Astrocyte (in vitro differentiated cells and primary cell): Measurements from ENCODE around the gene TIMM22. TPM values are rescaled to one million over a fixed set of nuclear protein-coding genes. Genes with fewer than 3 reads are reported as not detected.
A peak's percentile ranks its signal among the peaks of the same experiment; 100 is the strongest.

Experiments used
- DNase-seq: peaks from one replicate; pipeline ENCODE4 v3.0.0-alpha.2; 2010; ENCODE audit warnings: low read depth
- FAIRE-seq: peaks from 2 replicates; lab custom pipeline; 2011; peaks lifted over from hg19 to GRCh38; lab: Jason Lieb, UNC
- H2AFZ ChIP-seq: 2 replicates; pipeline ENCODE4 v1.6.0; 2012; ENCODE audit warnings: low read depth, low read length, inconsistent platforms
- H3K27ac ChIP-seq: 2 replicates; pipeline ENCODE4 v1.5.1; 2011; ENCODE audit warnings: low read depth, low read length, inconsistent platforms
- H3K27me3 ChIP-seq: 2 replicates; pipeline ENCODE4 v1.6.0; 2011; ENCODE audit warnings: low read length, inconsistent platforms; ENCODE audit not compliant: insufficient read depth
- H3K36me3 ChIP-seq: 2 replicates; pipeline ENCODE4 v1.5.1; 2011; ENCODE audit warnings: low read length, inconsistent platforms; ENCODE audit not compliant: insufficient read depth
- H3K4me1 ChIP-seq: 2 replicates; pipeline ENCODE4 v1.5.1; 2011; ENCODE audit warnings: low read length, inconsistent platforms; ENCODE audit not compliant: insufficient read depth
- H3K4me2 ChIP-seq: 2 replicates; pipeline ENCODE4 v1.6.0; 2012; ENCODE audit warnings: low read length, inconsistent platforms
- H3K4me3 ChIP-seq: 2 replicates; pipeline ENCODE4 v1.5.1; 2011; ENCODE audit warnings: low read depth, mild to moderate bottlenecking, low read length, inconsistent platforms; ENCODE audit not compliant: insufficient read depth
- H3K79me2 ChIP-seq: 2 replicates; pipeline ENCODE4 v1.6.0; 2012; ENCODE audit warnings: mild to moderate bottlenecking, low read length, inconsistent platforms; ENCODE audit not compliant: insufficient read depth
- H3K9ac ChIP-seq: 2 replicates; pipeline ENCODE4 v1.6.0; 2012; ENCODE audit warnings: mild to moderate bottlenecking, low read length, inconsistent platforms
- H3K9me3 ChIP-seq: 2 replicates; pipeline ENCODE4 v1.5.1; 2012; ENCODE audit warnings: low read depth, mild to moderate bottlenecking, low read length, inconsistent platforms; ENCODE audit not compliant: insufficient read depth
- H4K20me1 ChIP-seq: 2 replicates; pipeline ENCODE4 v1.6.0; 2012; ENCODE audit warnings: low read length, inconsistent platforms; ENCODE audit not compliant: insufficient read depth
- H3K27ac Mint-ChIP-seq: one replicate; pipeline ENCODE4 v1.8.0; 2021; ENCODE audit warnings: mild to moderate bottlenecking, mixed read lengths; ENCODE audit not compliant: unreplicated experiment
- H3K27me3 Mint-ChIP-seq: one replicate; pipeline ENCODE4 v1.8.0; 2021; ENCODE audit warnings: low read depth, mixed read lengths; ENCODE audit not compliant: unreplicated experiment
- H3K36me3 Mint-ChIP-seq: one replicate; pipeline ENCODE4 v1.8.0; 2021; ENCODE audit warnings: low read depth, mixed read lengths; ENCODE audit not compliant: unreplicated experiment
- H3K4me1 Mint-ChIP-seq: one replicate; pipeline ENCODE4 v1.8.0; 2021; ENCODE audit warnings: low read depth, mixed read lengths; ENCODE audit not compliant: unreplicated experiment
- H3K4me3 Mint-ChIP-seq: one replicate; pipeline ENCODE4 v1.8.0; 2021; ENCODE audit warnings: mild to moderate bottlenecking, moderate library complexity, mixed read lengths; ENCODE audit not compliant: unreplicated experiment
- H3K9me3 Mint-ChIP-seq: one replicate; pipeline ENCODE4 v1.8.0; 2021; ENCODE audit warnings: mild to moderate bottlenecking, mixed read lengths; ENCODE audit not compliant: unreplicated experiment
- CTCF ChIP-seq: IDR thresholded peaks from 2 replicates; pipeline ENCODE4 v1.5.1; 2011; ENCODE audit warnings: low read depth, mild to moderate bottlenecking, inconsistent platforms, low read length, moderate library complexity; ENCODE audit not compliant: insufficient read depth
- EZH2 ChIP-seq: IDR thresholded peaks from 2 replicates; pipeline ENCODE4 v1.6.1; 2012; ENCODE audit warnings: mild to moderate bottlenecking, low read length, inconsistent platforms; ENCODE audit not compliant: insufficient read depth
- total RNA-seq: library from RNA; stranded (reverse); gene quantifications from 2 replicates; pipeline ENCODE4 v1.2.1, GENCODE V29; 2021

Gene TIMM22
- total RNA-seq, 1 donor from 2014 or later: 20.0 TPM

DNA sequence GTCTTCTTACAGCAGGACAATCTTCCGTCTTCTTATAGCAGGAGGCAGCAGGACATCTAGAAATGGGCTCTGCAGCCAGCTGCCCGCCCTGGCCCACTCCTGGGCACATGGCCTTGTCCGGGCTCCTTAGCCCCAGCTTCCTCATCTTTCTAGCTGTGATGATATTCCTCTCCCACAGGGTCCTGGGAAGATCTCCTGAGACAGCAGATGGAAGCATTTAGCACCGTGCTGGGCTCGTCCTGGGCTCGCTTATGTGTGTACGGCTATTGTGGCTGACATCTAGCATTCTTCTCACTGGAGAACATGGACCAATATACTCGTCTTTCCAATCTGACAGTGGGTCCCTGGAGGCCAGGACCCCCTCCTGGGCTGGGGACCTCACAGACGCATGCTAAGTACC, 48.5 kb downstream of the TIMM22 start:
- Histone ChIP-seq H2AFZ (no peak overlapping the region), H3K4me1 (peaks cover 9% of the 10 kb centered on the region), H3K27me3 (no peaks in the 10 kb centered on the region), H3K9me3 (peaks cover 4% of the 10 kb centered on the region), H3K4me3 (no peak overlapping the region), H3K27ac (no peak overlapping the region), H4K20me1 (peaks cover 42% of the 10 kb centered on the region), H3K9ac (no peak overlapping the region), H3K36me3 (peaks cover 5% of the 10 kb centered on the region), H3K4me2 (no peak overlapping the region), H3K79me2 (peaks cover 10% of the 10 kb centered on the region)
- no peak overlapping the region for H3K4me3 Mint-ChIP-seq
- peaks cover 22% of the 10 kb centered on the region for H3K36me3 Mint-ChIP-seq
- TF ChIP-seq EZH2: no peak
- TF ChIP-seq CTCF: no peak
- peaks cover 3% of the 10 kb centered on the region for H3K9me3 Mint-ChIP-seq
- peaks cover 2% of the 10 kb centered on the region for H3K4me1 Mint-ChIP-seq
- DNase-seq (no peak), FAIRE-seq (no peak)
- H3K27ac Mint-ChIP-seq: no peak overlapping the region
- H3K27me3 Mint-ChIP-seq: no peaks in the 10 kb centered on the region

DNA sequence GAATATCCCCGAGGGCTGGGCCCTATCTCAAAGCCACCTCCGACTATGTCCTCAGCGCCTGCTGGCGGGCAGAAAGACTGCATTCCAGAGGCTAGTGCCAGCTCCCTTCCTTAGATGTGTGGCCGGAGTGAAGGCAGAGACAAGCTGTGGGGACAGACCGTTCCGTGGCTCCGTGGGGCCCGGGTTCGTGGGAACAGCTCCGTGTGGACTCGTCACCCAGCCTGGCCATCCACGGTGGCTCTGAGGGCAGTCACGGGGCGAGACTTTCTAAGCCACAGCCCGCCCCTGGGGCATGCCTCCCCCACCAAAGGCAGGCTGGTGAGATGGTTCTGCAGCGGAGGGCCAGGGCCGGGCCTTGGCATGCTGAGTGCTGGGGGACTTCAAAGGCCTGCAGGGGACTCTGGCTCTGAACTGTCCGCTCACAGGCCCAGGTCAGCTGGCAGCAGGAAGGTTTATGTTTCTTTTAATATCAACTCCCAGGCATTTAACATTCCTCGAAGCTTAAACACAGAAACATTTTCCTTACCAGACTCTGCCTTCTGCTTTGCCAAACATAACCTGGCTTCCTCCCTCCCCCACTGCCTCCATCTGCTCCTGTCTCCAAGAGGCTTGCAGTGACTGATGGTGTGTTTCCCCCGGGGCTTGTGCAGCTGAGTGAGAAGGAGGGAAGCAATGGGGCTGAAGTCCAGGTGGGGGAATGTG, 50.4 kb downstream of the TIMM22 start:
- H3K4me3 ChIP-seq: no peak overlapping the region
- H3K4me2 ChIP-seq: no peak overlapping the region
- H2AFZ ChIP-seq: no peak overlapping the region
- no peak overlapping the region for H3K27ac ChIP-seq
- no peaks in the 10 kb centered on the region for H3K27me3 Mint-ChIP-seq
- no peak for FAIRE-seq
- peaks cover 36% of the 10 kb centered on the region for H4K20me1 ChIP-seq
- H3K9me3 ChIP-seq: peaks cover 2% of the 10 kb centered on the region
- peaks cover 3% of the 10 kb centered on the region for H3K9me3 Mint-ChIP-seq
- H3K79me2 ChIP-seq: peaks cover 7% of the 10 kb centered on the region
- no peak for TF ChIP-seq EZH2
- no peak for TF ChIP-seq CTCF
- peaks cover 2% of the 10 kb centered on the region for H3K4me1 Mint-ChIP-seq
- H3K4me1 ChIP-seq: peaks cover 9% of the 10 kb centered on the region
- no peaks in the 10 kb centered on the region for H3K27me3 ChIP-seq
- H3K27ac Mint-ChIP-seq: no peak overlapping the region
- H3K4me3 Mint-ChIP-seq: no peak overlapping the region
- H3K36me3 ChIP-seq: peaks cover 2% of the 10 kb centered on the region
- peak; percentile 49 for DNase-seq
- no peak overlapping the region for H3K9ac ChIP-seq
- H3K36me3 Mint-ChIP-seq: peaks cover 17% of the 10 kb centered on the region

GRCh38 chr17:1047879-1048470, 51.0 kb downstream of the TIMM22 start:
- no peaks in the 10 kb centered on the region for H3K9me3 Mint-ChIP-seq
- H3K27ac Mint-ChIP-seq: no peak overlapping the region

More at GRCh38 chr17:1047879-1048470, 51.0 kb downstream of the TIMM22 start:
- Histone ChIP-seq H3K4me3 (no peak overlapping the region), H3K27me3 (no peaks in the 10 kb centered on the region), H2AFZ (no peak overlapping the region), H3K9ac (no peak overlapping the region), H3K36me3 (no peaks in the 10 kb centered on the region), H3K4me1 (peaks cover 9% of the 10 kb centered on the region), H3K4me2 (no peak overlapping the region), H3K27ac (no peak overlapping the region), H3K79me2 (peaks cover under 1% of the 10 kb centered on the region), H4K20me1 (peaks cover 29% of the 10 kb centered on the region), H3K9me3 (no peaks in the 10 kb centered on the region)
- Mint-ChIP-seq H3K4me1 (peaks cover 2% of the 10 kb centered on the region), H3K4me3 (no peak overlapping the region), H3K36me3 (peaks cover 11% of the 10 kb centered on the region), H3K27me3 (no peaks in the 10 kb centered on the region)
- FAIRE-seq: no peak
- no peak for DNase-seq
- TF ChIP-seq CTCF: no peak
- TF ChIP-seq EZH2: no peak
